ENCODE results near the gene TRPT1. TPM values are rescaled to one million over a fixed set of nuclear protein-coding genes. Genes with fewer than 3 reads are reported as not detected.

The TRPT1 gene
- total RNA-seq, 1 donor from 2014 or later: 29.4 TPM

Other genes with a start within 250 kb of the TRPT1 start
- gene OTUB1, start 239.7 kb downstream of the TRPT1 start, total RNA-seq: 77.9 and 78.5 TPM in 2 replicates
- gene FLRT1, start 190.3 kb downstream of the TRPT1 start, total RNA-seq: 0.20 and 0.41 TPM in 2 replicates
- 3.4 and 5.1 TPM in 2 replicates for gene MACROD1, start 60.1 kb downstream of the TRPT1 start, total RNA-seq
- 179 and 200 TPM in 2 replicates for gene STIP1, start 40.0 kb downstream of the TRPT1 start, total RNA-seq
- gene FERMT3, start 19.5 kb downstream of the TRPT1 start, total RNA-seq: 1.3 and 1.6 TPM in 2 replicates
- 40.2 and 40.7 TPM in 2 replicates for gene NUDT22, start 88 bp upstream of the TRPT1 start, total RNA-seq
- gene DNAJC4, start 4.4 kb upstream of the TRPT1 start, total RNA-seq: 23.8 and 25.7 TPM in 2 replicates
- 30.4 and 36.8 TPM in 2 replicates for gene VEGFB, start 8.4 kb upstream of the TRPT1 start, total RNA-seq
- gene FKBP2, start 14.9 kb upstream of the TRPT1 start, total RNA-seq: 41.5 and 45.6 TPM in 2 replicates
- gene PPP1R14B, start 20.8 kb upstream of the TRPT1 start, total RNA-seq: 338 and 370 TPM in 2 replicates
- gene PLCB3, start 25.3 kb upstream of the TRPT1 start, total RNA-seq: 48.7 and 50.9 TPM in 2 replicates
- gene BAD, start 58.5 kb upstream of the TRPT1 start, total RNA-seq: 43.6 and 46.6 TPM in 2 replicates
- gene GPR137, start 59.7 kb upstream of the TRPT1 start, total RNA-seq: 46.8 and 48.5 TPM in 2 replicates
- 0.52 TPM in 1 of 2 replicates, not detected in the other for gene KCNK4, start 65.1 kb upstream of the TRPT1 start, total RNA-seq
- not detected in 2 replicates for gene CATSPERZ, start 74.2 kb upstream of the TRPT1 start, total RNA-seq
- 25.0 and 26.3 TPM in 2 replicates for gene ESRRA, start 79.3 kb upstream of the TRPT1 start, total RNA-seq
- 130 and 146 TPM in 2 replicates for gene TRMT112, start 91.4 kb upstream of the TRPT1 start, total RNA-seq
- 243 and 263 TPM in 2 replicates for gene PRDX5, start 91.9 kb upstream of the TRPT1 start, total RNA-seq
- gene CCDC88B, start 114.0 kb upstream of the TRPT1 start, total RNA-seq: 1.2 and 1.6 TPM in 2 replicates
- gene RPS6KA4, start 133.0 kb upstream of the TRPT1 start, total RNA-seq: 30.7 and 36.2 TPM in 2 replicates